Thyroid gland (tissue), 4 donors: ENCODE measurements around the gene DOCK10.

ENCODE experiments used
- POLR2A ChIP-seq, 2 donors: fragments of 450-650 bp; IDR thresholded peaks; one replicate each; pipeline ENCODE4 v1.6.1; 2017; ENCODE audit warnings: antibody characterized with exemption in 2 of 2, mild to moderate bottlenecking in 2 of 2, moderate library complexity in 1 of 2
- TF ChIP-seq, protein P1 (sequence below), 6 experiments: fragments of 200-600 bp in 3 of 6; fragments of 450-650 bp in 3 of 6; sonication (generic) in 3 of 6; IDR thresholded peaks; one replicate each; pipeline ENCODE4 v1.5.1; 2016 to 2019; ENCODE audit warnings: antibody characterized with exemption in 6 of 6, mild to moderate bottlenecking in 2 of 6, inconsistent platforms in 1 of 6, moderate library complexity in 1 of 6

DNA sequence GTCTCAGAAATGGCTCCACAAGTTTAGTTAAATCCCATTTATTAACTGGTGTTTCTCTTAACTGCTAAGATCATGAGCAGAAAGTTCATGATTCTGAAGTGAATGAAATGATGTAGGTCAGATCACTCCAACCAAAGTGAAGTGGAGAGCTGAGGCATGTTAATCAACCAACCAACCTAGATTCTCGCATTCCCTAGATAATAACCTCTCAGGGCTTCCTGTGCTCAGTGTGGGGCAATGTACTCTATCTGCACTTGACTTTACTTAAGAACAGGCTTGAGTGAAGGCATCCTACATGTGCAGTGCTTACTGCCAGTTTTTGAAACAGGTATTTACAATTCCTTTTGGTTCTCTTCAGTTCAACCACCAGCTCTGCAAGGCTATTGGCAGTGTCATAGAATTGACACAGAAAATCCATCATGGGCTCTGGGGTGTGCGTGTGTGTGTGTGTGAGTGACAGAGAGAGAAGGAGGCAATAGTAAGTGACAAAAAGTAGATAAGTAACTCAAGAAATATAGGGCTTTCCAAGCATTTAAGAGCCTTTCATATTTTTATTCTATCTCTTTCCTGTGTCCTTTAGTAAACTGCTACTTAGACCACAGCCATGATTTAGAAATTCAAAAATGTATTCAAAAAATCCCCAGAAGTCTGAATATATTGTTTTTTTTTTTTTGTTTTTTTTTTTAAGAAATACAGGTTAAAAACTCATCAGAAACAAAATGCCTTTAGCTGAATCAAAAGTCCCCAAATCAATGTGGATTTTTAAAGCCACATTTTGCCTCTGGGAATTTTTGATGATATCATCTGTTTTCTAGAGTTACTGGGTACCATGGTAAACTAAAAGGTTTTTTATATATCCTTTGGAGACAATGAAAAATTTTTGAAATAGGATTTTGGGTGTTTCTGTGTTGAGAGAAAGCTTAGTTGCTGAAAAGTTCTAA is 28.6 kb downstream of the DOCK10 start:
- TF ChIP-seq, protein P1, sequence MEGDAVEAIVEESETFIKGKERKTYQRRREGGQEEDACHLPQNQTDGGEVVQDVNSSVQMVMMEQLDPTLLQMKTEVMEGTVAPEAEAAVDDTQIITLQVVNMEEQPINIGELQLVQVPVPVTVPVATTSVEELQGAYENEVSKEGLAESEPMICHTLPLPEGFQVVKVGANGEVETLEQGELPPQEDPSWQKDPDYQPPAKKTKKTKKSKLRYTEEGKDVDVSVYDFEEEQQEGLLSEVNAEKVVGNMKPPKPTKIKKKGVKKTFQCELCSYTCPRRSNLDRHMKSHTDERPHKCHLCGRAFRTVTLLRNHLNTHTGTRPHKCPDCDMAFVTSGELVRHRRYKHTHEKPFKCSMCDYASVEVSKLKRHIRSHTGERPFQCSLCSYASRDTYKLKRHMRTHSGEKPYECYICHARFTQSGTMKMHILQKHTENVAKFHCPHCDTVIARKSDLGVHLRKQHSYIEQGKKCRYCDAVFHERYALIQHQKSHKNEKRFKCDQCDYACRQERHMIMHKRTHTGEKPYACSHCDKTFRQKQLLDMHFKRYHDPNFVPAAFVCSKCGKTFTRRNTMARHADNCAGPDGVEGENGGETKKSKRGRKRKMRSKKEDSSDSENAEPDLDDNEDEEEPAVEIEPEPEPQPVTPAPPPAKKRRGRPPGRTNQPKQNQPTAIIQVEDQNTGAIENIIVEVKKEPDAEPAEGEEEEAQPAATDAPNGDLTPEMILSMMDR (IDR thresholded peaks at IDR 0.05): no peak
- TF ChIP-seq POLR2A (IDR thresholded peaks at IDR 0.05): no peak
